IMR-90 (cell line): ENCODE data around the gene VPS35. TPM values are rescaled to one million over a fixed set of nuclear protein-coding genes. Genes with fewer than 3 reads are reported as not detected.
A peak's percentile ranks its signal among the peaks of the same experiment; 100 is the strongest.

Experiments used
- ATAC-seq: fragments of 200-7000 bp; cut with Tn5 transposase; 2 replicates; pipeline ENCODE4 v1.9.1; 2020; ENCODE audit warnings: low read depth, mild to moderate bottlenecking, moderate library complexity
- BruUV-seq: library from RNA; stranded (reverse); fragments of 400-500 nt; replicated peaks from 2 replicates; lab custom pipeline; 2021; lab: Mats Ljungman, UMichigan
- CTCF ChIA-PET: fragments of 300-600 bp; formaldehyde crosslinking; extraction: SDS; loops from one replicate; lab custom pipeline; 2021; ENCODE audit warnings: antibody characterized with exemption; lab: Yijun Ruan, JAX
- POLR2A ChIA-PET: fragments of 300-600 bp; sonication (Branson Sonifier 250); formaldehyde crosslinking; loops from one replicate; lab custom pipeline; 2022; ENCODE audit warnings: antibody characterized with exemption; ENCODE audit not compliant: unreplicated experiment; lab: Charles Lee
- DNase-seq: peaks from one replicate; pipeline ENCODE4 v3.0.0; 2013
- H2AFZ ChIP-seq: replicated peaks from 2 replicates; pipeline ENCODE3; 2013; ENCODE audit warnings: low read length, mild to moderate bottlenecking; ENCODE audit not compliant: poor library complexity
- H2AK5ac ChIP-seq: 2 replicates; pipeline ENCODE4 v1.6.1; 2013; ENCODE audit warnings: low read depth, low read length, inconsistent platforms
- H2AK9ac ChIP-seq: replicated peaks from 2 replicates; pipeline ENCODE3; 2013; ENCODE audit warnings: mild to moderate bottlenecking, low read depth, low read length, moderate library complexity; ENCODE audit not compliant: poor library complexity
- H2BK120ac ChIP-seq: 2 replicates; pipeline ENCODE4 v1.6.1; 2013; ENCODE audit warnings: low read depth, low read length, inconsistent platforms
- H2BK15ac ChIP-seq: 3 replicates; pipeline ENCODE4 v1.6.1; 2013; ENCODE audit warnings: low read depth, low read length, inconsistent platforms
- H2BK20ac ChIP-seq: 2 replicates; pipeline ENCODE4 v1.6.1; 2013; ENCODE audit warnings: low read depth, mild to moderate bottlenecking, inconsistent platforms, low read length, moderate library complexity
- H2BK5ac ChIP-seq: 2 replicates; pipeline ENCODE4 v1.6.1; 2013; ENCODE audit warnings: mild to moderate bottlenecking, low read depth, low read length, inconsistent platforms; ENCODE audit not compliant: poor library complexity, severe bottlenecking
- H3K14ac ChIP-seq: replicated peaks from 2 replicates; pipeline ENCODE4 v1.6.1; 2013; ENCODE audit warnings: low read depth, low read length, inconsistent platforms
- H3K18ac ChIP-seq: 2 replicates; pipeline ENCODE4 v1.6.1; 2013; ENCODE audit warnings: low read depth, low read length, control low read depth
- H3K23ac ChIP-seq: 2 replicates; pipeline ENCODE4 v1.6.1; 2013; ENCODE audit warnings: low read depth, low read length, inconsistent platforms
- H3K27ac ChIP-seq: 2 replicates; pipeline ENCODE4 v1.5.1; 2013; ENCODE audit warnings: mild to moderate bottlenecking, control low read depth, low read length; ENCODE audit not compliant: insufficient read depth
- H3K27me3 ChIP-seq: 2 replicates; pipeline ENCODE4 v1.6.1; 2013; ENCODE audit warnings: low read length; ENCODE audit not compliant: control insufficient read depth, insufficient read depth
- H3K36me3 ChIP-seq: 2 replicates; pipeline ENCODE4 v1.6.1; 2013; ENCODE audit warnings: low read length, mixed read lengths; ENCODE audit not compliant: control insufficient read depth, insufficient read depth
- H3K4ac ChIP-seq: 2 replicates; pipeline ENCODE4 v1.6.1; 2013; ENCODE audit warnings: low read depth, low read length, inconsistent platforms
- H3K4me1 ChIP-seq: 2 replicates; pipeline ENCODE4 v1.6.1; 2013; ENCODE audit warnings: low read length, mixed read lengths; ENCODE audit not compliant: control insufficient read depth, insufficient read depth
- H3K4me2 ChIP-seq: 2 replicates; pipeline ENCODE4 v1.6.1; 2013; ENCODE audit warnings: low read depth, mild to moderate bottlenecking, control low read depth, low read length, moderate library complexity
- H3K4me3 ChIP-seq: 2 replicates; pipeline ENCODE4 v1.5.1; 2013; ENCODE audit warnings: low read depth, mild to moderate bottlenecking, control low read depth, low read length, moderate library complexity; ENCODE audit not compliant: insufficient read depth
- H3K56ac ChIP-seq: 2 replicates; pipeline ENCODE4 v1.6.1; 2013; ENCODE audit warnings: low read length, inconsistent platforms; ENCODE audit not compliant: insufficient read depth; ENCODE audit errors: extremely low read depth
- H3K79me1 ChIP-seq, 2 experiments: 2 replicates each; pipeline ENCODE4 v1.6.1; 2013; ENCODE audit warnings: low read length in 2 of 2, inconsistent platforms in 1 of 2, low read depth in 1 of 2
- H3K9ac ChIP-seq: 2 replicates; pipeline ENCODE4 v1.6.1; 2013; ENCODE audit warnings: low read depth, low read length, control low read depth
- H3K9me1 ChIP-seq: 2 replicates; pipeline ENCODE4 v1.6.1; 2013; ENCODE audit warnings: low read length, inconsistent platforms; ENCODE audit not compliant: insufficient read depth
- H3K9me3 ChIP-seq: 2 replicates; pipeline ENCODE4 v1.6.1; 2013; ENCODE audit warnings: low read length; ENCODE audit not compliant: control insufficient read depth, insufficient read depth
- H4K20me1 ChIP-seq: 2 replicates; pipeline ENCODE4 v1.6.1; 2013; ENCODE audit warnings: low read length, inconsistent platforms; ENCODE audit not compliant: insufficient read depth
- H4K5ac ChIP-seq: 2 replicates; pipeline ENCODE4 v1.6.1; 2013; ENCODE audit warnings: mild to moderate bottlenecking, low read depth, low read length, control low read depth
- H4K8ac ChIP-seq, 2 experiments: 2 replicates each; pipeline ENCODE4 v1.6.1; 2013; ENCODE audit warnings: low read depth in 2 of 2, low read length in 2 of 2, control low read depth in 1 of 2, inconsistent platforms in 1 of 2
- H4K91ac ChIP-seq: 2 replicates; pipeline ENCODE4 v1.6.1; 2013; ENCODE audit warnings: low read depth, low read length, inconsistent platforms; ENCODE audit not compliant: insufficient read depth
- BHLHE40 ChIP-seq: fragments of 150-350 bp; IDR thresholded peaks from 2 replicates; pipeline ENCODE4 v1.6.1; 2016; ENCODE audit warnings: mild to moderate bottlenecking, low read depth, low read length
- FOS ChIP-seq: fragments of 150-350 bp; IDR thresholded peaks from 2 replicates; pipeline ENCODE4 v1.6.1; 2016; ENCODE audit warnings: low read depth, low read length
- MAZ ChIP-seq: IDR thresholded peaks from 2 replicates; pipeline ENCODE4 v1.6.1; 2012; ENCODE audit warnings: low read depth, mild to moderate bottlenecking, low read length, improper control_type of control experiment, moderate library complexity, borderline replicate concordance
- MXI1 ChIP-seq: IDR thresholded peaks from 2 replicates; pipeline ENCODE4 v1.6.1; 2012; ENCODE audit warnings: low read depth, mild to moderate bottlenecking, low read length, moderate library complexity, borderline replicate concordance
- NFE2L2 ChIP-seq: fragments of 150-350 bp; IDR thresholded peaks from 2 replicates; pipeline ENCODE4 v1.6.1; 2016; ENCODE audit warnings: low read depth, mild to moderate bottlenecking, low read length
- POLR2A ChIP-seq: IDR thresholded peaks from 2 replicates; pipeline ENCODE4 v1.6.1; 2012; ENCODE audit warnings: mild to moderate bottlenecking, low read depth, low read length
- WGBS, 2 experiments: methylation state at CpG; one replicate each; pipeline versions ENCODE4 v1.1.5 to v1.1.7; 2013; ENCODE audit warnings: missing lambda C conversion rate in 2 of 2; ENCODE audit not compliant: insufficient read length in 1 of 2; ENCODE audit errors: extremely low coverage in 2 of 2; 5-methylcytosine and 5-hydroxymethylcytosine counted together
- dilution Hi-C: fragments of 300-500 bp; cut with HindIII; formaldehyde crosslinking; loops from one replicate; pipeline ENCODE4 v1.14.3; 2018; ENCODE audit warnings: low sequenced_read_pairs; ENCODE audit not compliant: unreplicated experiment
- in situ Hi-C: fragments of 300-500 bp; cut with MboI; formaldehyde crosslinking; loops from 3 replicates; pipeline ENCODE4 v1.14.3; 2019; ENCODE audit warnings: low sequenced_read_pairs, inconsistent platforms, mixed read lengths
- intact Hi-C: fragments of 100-400 bp; cut with micrococcal nuclease; formaldehyde crosslinking; loops from 2 replicates; pipeline ENCODE4 v1.10.0; 2022
- polyA plus RNA-seq, 3 experiments: library from polyadenylated mRNA; depleted of rRNA; stranded (reverse); fragments of >200 nt; gene quantifications; 2 replicates each; pipeline ENCODE4 v1.2.3, GENCODE V29; 2012; ENCODE audit warnings: low replicate concordance in 1 of 3
- total RNA-seq: library from RNA; depleted of rRNA; stranded (reverse); fragments of >200 nt; gene quantifications from 2 replicates; pipeline ENCODE4 v1.2.3, GENCODE V29; 2012

VPS35 gene
- total and polyA plus RNA-seq, 2 of the 4 experiments (the other 2 are of a cell fraction): 42.3 to 89.4 TPM

DNA sequence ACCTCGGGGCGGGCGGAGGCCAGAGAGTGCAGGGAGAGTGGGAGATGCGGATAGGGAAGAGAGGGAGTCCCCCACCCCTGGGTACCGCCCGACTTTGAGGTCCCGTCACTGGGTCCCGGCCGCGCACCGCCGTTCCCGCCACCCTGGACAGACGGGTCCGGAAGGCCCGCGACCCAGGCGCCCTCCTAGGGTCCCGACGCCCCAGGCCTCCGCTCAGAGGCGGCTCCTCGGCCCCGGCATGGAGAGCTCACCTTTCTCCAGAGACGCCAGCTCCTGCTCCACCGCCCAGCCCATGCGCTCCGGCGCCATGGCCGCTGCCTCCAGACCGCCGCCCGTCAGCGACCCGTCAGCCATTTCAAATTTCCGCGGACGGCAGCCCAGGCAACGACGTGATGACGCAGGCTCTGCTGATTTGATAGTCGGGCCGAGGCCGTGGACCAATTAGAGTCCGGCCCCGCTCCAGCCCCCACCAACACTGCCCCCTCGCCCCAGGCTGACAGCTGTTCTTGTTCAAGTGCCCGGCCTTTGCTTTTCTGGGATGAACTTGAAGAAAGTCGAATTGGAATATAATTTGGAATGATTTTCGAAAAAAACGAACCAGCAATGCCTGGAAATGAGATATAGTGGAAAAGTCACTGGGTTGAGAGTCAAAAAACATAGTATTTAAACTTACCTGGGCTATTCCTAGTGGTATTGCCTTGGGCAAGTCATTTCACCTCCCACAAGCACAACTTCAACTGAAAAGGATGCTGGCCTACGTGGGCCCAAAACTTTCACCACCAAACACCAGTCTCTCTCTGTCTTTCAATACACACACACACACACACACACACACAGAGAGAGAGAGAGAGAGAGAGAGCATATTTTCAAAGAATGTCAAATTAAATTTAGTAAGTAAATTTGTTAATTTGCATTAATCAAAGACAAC lies 67.7 kb downstream of the VPS35 start, which contains the start of gene SHCBP1:
Gene SHCBP1 (minus strand): TSS at position 374 of the 928 bp plus-strand sequence. CDS start 20 bp downstream, at position 354.
- Histone ChIP-seq H2BK15ac (no peak within 1 kb of the TSS), H3K4ac (no peak within 1 kb of the TSS), H3K36me3 (no peaks in the 10 kb centered on the region), H3K27me3 (no peaks in the 10 kb centered on the region), H4K20me1 (no peaks in the 10 kb centered on the region), H4K5ac (no peak within 1 kb of the TSS), H3K9me3 (no peaks in the 10 kb centered on the region), H2AK9ac (peak within 1 kb of the TSS; percentile 1), H2BK5ac (no peak within 1 kb of the TSS), H4K8ac (peak within 1 kb of the TSS; percentile 10 to 18; a peak in 2 of 4 replicates), H3K9ac (peak within 1 kb of the TSS; percentile 44; the same call in 1 of the 2 replicates), H3K4me1 (peaks cover 2% of the 10 kb centered on the region; the same call in 1 of the 2 replicates), H2BK20ac (no peak within 1 kb of the TSS), H3K56ac (no peak within 1 kb of the TSS), H2AK5ac (no peak within 1 kb of the TSS), H3K9me1 (peaks cover 3% of the 10 kb centered on the region; the same call in 1 of the 2 replicates), H2AFZ (peak within 1 kb of the TSS; percentile 85), H3K27ac (peak within 1 kb of the TSS; percentile 11; the same call in 1 of the 2 replicates), H2BK120ac (no peak within 1 kb of the TSS), H3K4me2 (peak within 1 kb of the TSS; percentile 98), H4K91ac (no peak within 1 kb of the TSS; the same call in 1 of the 2 replicates), H3K14ac (no peak within 1 kb of the TSS; the same call in 1 of the 2 replicates), H3K79me1 (peaks cover 7 to 18% of the 10 kb centered on the region in 2 experiments; a peak in 2 of 4 replicates), H3K4me3 (peak within 1 kb of the TSS; percentile 60), H3K23ac (peak within 1 kb of the TSS; percentile 78), H3K18ac (no peak within 1 kb of the TSS)
- ChIA-PET POLR2A (interaction anchor here (0.5 kb wide), 1 partner anchor 1697 kb away, joined by 3 read pairs; no protein-coding TSS in a partner anchor), CTCF (no interaction called here)
- dilution Hi-C loops: no loop called here
- DNase-seq (peak; percentile 84), ATAC-seq (peak; percentile 95)
- in situ Hi-C loops: no loop called here
- WGBS, 2 experiments: 0% methylated on average over 19 of the region's 52 CpGs; no CpG with 5 or more reads in 1 of the 2 experiments
- no TSS peak for BruUV-seq
- intact Hi-C loops: no loop called here
- peak; percentile 93 for TF ChIP-seq MAZ
- no peak for TF ChIP-seq BHLHE40
- TF ChIP-seq NFE2L2: no peak
- peak; percentile 52; the same call in 1 of the 2 replicates for TF ChIP-seq POLR2A
- TF ChIP-seq FOS: no peak
- peak; percentile 100 for TF ChIP-seq MXI1
